Common myeloid progenitor, CD34-positive (primary cell): ENCODE results near the gene PKNOX2.
A peak's percentile ranks its signal among the peaks of the same experiment; 100 is the strongest.

Experiments used
- CTCF ChIA-PET: fragments of 350-600 bp; sonication (Branson Sonifier 250); formaldehyde crosslinking; loops from one replicate; lab custom pipeline; 2021; ENCODE audit warnings: antibody characterized with exemption; lab: Charles Lee
- POLR2A ChIA-PET: fragments of 350-600 bp; sonication (Branson Sonifier 250); formaldehyde crosslinking; loops from one replicate; lab custom pipeline; 2021; ENCODE audit warnings: antibody characterized with exemption; lab: Charles Lee
- DNase-seq, 3 donors: peaks; one replicate each; pipeline versions ENCODE4 v3.0.0 to v3.0.0-alpha.2; 2013
- H3K27ac ChIP-seq, 2 experiments: 1 replicate in 1 of 2; 2 replicates in 1 of 2; pipeline ENCODE4 v1.7.0; 2013; ENCODE audit warnings: inconsistent platforms in 2 of 2, low read length in 2 of 2, mild to moderate bottlenecking in 2 of 2, low read depth in 1 of 2, moderate library complexity in 1 of 2; ENCODE audit not compliant: severe bottlenecking in 2 of 2, insufficient read depth in 1 of 2, poor library complexity in 1 of 2
- H3K27me3 ChIP-seq, 5 experiments: replicated peaks in 2 of 5; 1 replicate in 3 of 5; 2 replicates in 2 of 5; pipeline versions ENCODE4 v1.6.1 to v1.7.0; 2013; ENCODE audit warnings: low read length in 4 of 5, mild to moderate bottlenecking in 2 of 5, moderate library complexity in 2 of 5, inconsistent platforms in 1 of 5; ENCODE audit not compliant: insufficient read depth in 5 of 5, control insufficient read depth in 4 of 5
- H3K36me3 ChIP-seq, 4 experiments: 1 replicate in 2 of 4; 2 replicates in 2 of 4; pipeline versions ENCODE4 v1.6.1 to v1.7.0; 2013; ENCODE audit warnings: low read length in 3 of 4, control low read depth in 1 of 4, mild to moderate bottlenecking in 1 of 4; ENCODE audit not compliant: control insufficient read depth in 4 of 4, insufficient read depth in 4 of 4
- H3K4me1 ChIP-seq, 4 experiments: 1 replicate in 3 of 4; 2 replicates in 1 of 4; pipeline versions ENCODE4 v1.6.1 to v1.7.1; 2013; ENCODE audit warnings: low read length in 3 of 4, mild to moderate bottlenecking in 3 of 4, control low read depth in 1 of 4, inconsistent platforms in 1 of 4, moderate library complexity in 1 of 4; ENCODE audit not compliant: control insufficient read depth in 4 of 4, insufficient read depth in 4 of 4; ENCODE audit errors: control extremely low read depth in 1 of 4
- H3K4me3 ChIP-seq, 7 experiments: 1 replicate in 4 of 7; 2 replicates in 3 of 7; pipeline versions ENCODE4 v1.5.1 to v1.7.0; 2013; ENCODE audit warnings: mild to moderate bottlenecking in 7 of 7, low read length in 6 of 7, moderate library complexity in 6 of 7, inconsistent platforms in 2 of 7, low read depth in 2 of 7, control low read depth in 1 of 7; ENCODE audit not compliant: insufficient read depth in 4 of 7, control insufficient read depth in 1 of 7; ENCODE audit errors: extremely low read depth in 1 of 7
- H3K9me3 ChIP-seq, 5 experiments: 1 replicate in 4 of 5; 2 replicates in 1 of 5; pipeline versions ENCODE4 v1.6.1 to v1.7.1; 2013; ENCODE audit warnings: low read length in 4 of 5, mild to moderate bottlenecking in 2 of 5, inconsistent platforms in 1 of 5, low read depth in 1 of 5, moderate library complexity in 1 of 5; ENCODE audit not compliant: control insufficient read depth in 4 of 5, insufficient read depth in 2 of 5; ENCODE audit errors: control extremely low read depth in 1 of 5
- WGBS: methylation state at CpG from one replicate; pipeline ENCODE4 v1.1.5; 2013; ENCODE audit not compliant: insufficient coverage; 5-methylcytosine and 5-hydroxymethylcytosine counted together

Gene PKNOX2

GRCh38 chr11:125166764-125167291 lies 2.3 kb downstream of the PKNOX2 start:
- Histone ChIP-seq H3K36me3 (no peaks in the 10 kb centered on the region), H3K4me1 (peaks cover 0 to 24% (median 16%) of the 10 kb centered on the region in 4 experiments)
- DNase-seq: peak in 1 of 3 donors; percentile 10

GRCh38 chr11:125167292-125167953 lies 2.9 kb downstream of the PKNOX2 start:
- H3K9me3 ChIP-seq: no peaks in the 10 kb centered on the region
- no peak overlapping the region for H3K27ac ChIP-seq
- 22% methylated on average over 25 of the region's 28 CpGs for WGBS
- H3K4me3 ChIP-seq: no peak overlapping the region
- POLR2A ChIA-PET: no interaction called here
- CTCF ChIA-PET: no interaction called here
- H3K36me3 ChIP-seq: no peaks in the 10 kb centered on the region
- peaks cover 0 to 24% (median 16%) of the 10 kb centered on the region in 4 experiments for H3K4me1 ChIP-seq
- DNase-seq: no peak
- peaks cover 17 to 95% (median 52%) of the 10 kb centered on the region in 5 experiments for H3K27me3 ChIP-seq

More at GRCh38 chr11:125166764-125167291, 2.3 kb downstream of the PKNOX2 start:
- Histone ChIP-seq H3K27ac (no peak overlapping the region), H3K27me3 (peaks cover 22 to 93% (median 51%) of the 10 kb centered on the region in 5 experiments), H3K4me3 (no peak overlapping the region), H3K9me3 (no peaks in the 10 kb centered on the region)
- ChIA-PET CTCF (no interaction called here), POLR2A (no interaction called here)
- WGBS: 1% methylated on average over 10 of the region's 16 CpGs

GRCh38 chr11:125167954-125168835 lies 3.6 kb downstream of the PKNOX2 start:
- H3K36me3 ChIP-seq: no peaks in the 10 kb centered on the region
- ChIA-PET CTCF (no interaction called here), POLR2A (no interaction called here)
- H3K4me3 ChIP-seq: no peak overlapping the region
- peaks cover 0 to 24% (median 16%) of the 10 kb centered on the region in 4 experiments for H3K4me1 ChIP-seq
- DNase-seq: peak in 2 of 3 donors; percentile 49 to 58
- no peak overlapping the region for H3K27ac ChIP-seq
- no peaks in the 10 kb centered on the region for H3K9me3 ChIP-seq
- WGBS: 54% methylated on average over 5 of the region's 9 CpGs
- peaks cover 15 to 95% (median 48%) of the 10 kb centered on the region in 5 experiments for H3K27me3 ChIP-seq

GRCh38 chr11:125168918-125169456 lies 4.4 kb downstream of the PKNOX2 start:
- CTCF ChIA-PET: interaction anchor here (0.7 kb wide), 1 partner anchor 21 kb away, joined by 3 read pairs; no protein-coding TSS in a partner anchor
- H3K4me1 ChIP-seq: peaks cover 0 to 24% (median 16%) of the 10 kb centered on the region in 4 experiments

GRCh38 chr11:125170001-125170509 lies 5.5 kb downstream of the PKNOX2 start:
- Histone ChIP-seq H3K4me3 (no peak overlapping the region), H3K4me1 (peaks cover 0 to 19% (median 14%) of the 10 kb centered on the region in 4 experiments), H3K27me3 (peaks cover 15 to 98% (median 38%) of the 10 kb centered on the region in 5 experiments), H3K36me3 (no peaks in the 10 kb centered on the region), H3K27ac (no peak overlapping the region), H3K9me3 (no peaks in the 10 kb centered on the region)
- no peak for DNase-seq
- 94% methylated on average over 7 of the region's 9 CpGs for WGBS
- ChIA-PET CTCF (no interaction called here), POLR2A (no interaction called here)

More at GRCh38 chr11:125168918-125169456, 4.4 kb downstream of the PKNOX2 start:
- no peaks in the 10 kb centered on the region for H3K9me3 ChIP-seq
- no peak overlapping the region for H3K4me3 ChIP-seq
- no peaks in the 10 kb centered on the region for H3K36me3 ChIP-seq
- DNase-seq: no peak
- POLR2A ChIA-PET: no interaction called here
- H3K27me3 ChIP-seq: peaks cover 15 to 95% (median 41%) of the 10 kb centered on the region in 5 experiments
- no peak overlapping the region for H3K27ac ChIP-seq
- 70% methylated on average over 10 of the region's 14 CpGs for WGBS

- WGBS: 52% methylated on average over 8 of the region's 12 CpGs
- no peaks in the 10 kb centered on the region for H3K36me3 ChIP-seq
- no peak overlapping the region for H3K27ac ChIP-seq
- DNase-seq: no peak
- H3K9me3 ChIP-seq: no peaks in the 10 kb centered on the region
- peaks cover 15 to 96% (median 38%) of the 10 kb centered on the region in 5 experiments for H3K27me3 ChIP-seq
- CTCF ChIA-PET: no interaction called here
- POLR2A ChIA-PET: interaction anchor here (0.6 kb wide), 1 partner anchor 53 kb away, joined by 4 read pairs; no protein-coding TSS in a partner anchor
- H3K4me3 ChIP-seq: no peak overlapping the region
- H3K4me1 ChIP-seq: peaks cover 0 to 14% (median 9%) of the 10 kb centered on the region in 4 experiments
Measured at GRCh38 chr11:125170510-125171031, 6.0 kb downstream of the PKNOX2 start.
